Chondrocyte (in vitro differentiated cells): ENCODE measurements around the gene AUTS2. TPM values are rescaled to one million over a fixed set of nuclear protein-coding genes. Genes with fewer than 3 reads are reported as not detected.
A peak's percentile ranks its signal among the peaks of the same experiment; 100 is the strongest.

Experiments
- DNase-seq: peaks from one replicate; pipeline ENCODE4 v3.0.0; 2021; ENCODE audit warnings: mixed read lengths, low spot score
- H3K27ac Mint-ChIP-seq: one replicate; pipeline ENCODE4 v1.8.0; 2021; ENCODE audit warnings: mild to moderate bottlenecking, moderate library complexity, mixed read lengths; ENCODE audit not compliant: unreplicated experiment
- H3K27me3 Mint-ChIP-seq: 2 replicates; pipeline ENCODE4 v1.8.0; 2021; ENCODE audit warnings: low read depth, mixed read lengths
- H3K36me3 Mint-ChIP-seq: 2 replicates; pipeline ENCODE4 v1.8.0; 2021; ENCODE audit warnings: low read depth, mixed read lengths
- H3K4me1 Mint-ChIP-seq: 2 replicates; pipeline ENCODE4 v1.8.0; 2021; ENCODE audit warnings: low read depth, mild to moderate bottlenecking, mixed read lengths
- H3K4me3 Mint-ChIP-seq: one replicate; pipeline ENCODE4 v1.8.0; 2021; ENCODE audit warnings: mild to moderate bottlenecking, moderate library complexity, mixed read lengths; ENCODE audit not compliant: unreplicated experiment
- H3K9me3 Mint-ChIP-seq: 2 replicates; pipeline ENCODE4 v1.8.0; 2021; ENCODE audit warnings: low read depth, mixed read lengths
- CTCF ChIP-seq: fragments of 200-600 bp; sonication (generic); IDR thresholded peaks from 2 replicates; pipeline ENCODE4 v1.5.0; 2021; ENCODE audit warnings: antibody characterized with exemption, mild to moderate bottlenecking, moderate library complexity
- total RNA-seq: library from RNA; stranded (reverse); gene quantifications from 3 replicates; pipeline ENCODE4 v1.2.1, GENCODE V29; 2021

The AUTS2 gene
- total RNA-seq, 1 donor from 2014 or later: 31.5 TPM

GRCh38 chr7:70005891-70006260 is 407.6 kb downstream of the AUTS2 start:
- peaks cover 26% of the 10 kb centered on the region for H3K4me1 Mint-ChIP-seq

DNA sequence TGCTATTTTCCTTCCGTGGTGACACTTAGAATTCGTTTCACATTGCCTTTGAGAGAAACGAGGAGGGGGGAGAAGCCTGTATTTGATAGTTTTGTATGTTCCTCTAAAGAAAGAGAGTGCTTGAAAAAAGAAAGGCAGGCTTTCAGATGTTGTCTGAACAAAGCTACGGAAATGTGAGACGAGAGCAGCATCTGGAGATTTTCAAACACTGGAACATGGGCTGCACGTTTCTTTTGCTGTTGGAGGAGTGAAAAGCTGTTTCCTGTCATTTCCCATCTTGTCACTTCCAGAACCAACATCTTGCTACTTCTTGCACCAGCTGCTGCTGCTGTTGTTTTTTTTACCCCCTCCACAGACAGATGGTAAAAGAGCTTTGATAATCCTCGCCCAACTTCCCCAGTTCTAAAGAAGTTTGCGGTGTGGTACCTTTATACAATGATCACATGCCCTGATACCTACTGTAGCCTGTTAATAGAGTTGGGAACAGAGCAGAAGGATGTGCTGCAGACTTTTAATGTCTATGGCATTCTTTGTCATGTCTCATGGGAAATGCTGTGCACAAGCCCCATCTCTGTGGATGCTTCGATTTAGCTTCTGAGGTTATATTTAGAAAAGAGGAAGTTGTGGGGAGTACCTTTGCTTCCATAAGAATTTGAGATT is 408.1 kb downstream of the AUTS2 start:
- Mint-ChIP-seq H3K9me3 (no peaks in the 10 kb centered on the region), H3K4me1 (peaks cover 21% of the 10 kb centered on the region), H3K27me3 (no peaks in the 10 kb centered on the region), H3K4me3 (peak overlapping the region; percentile 57), H3K27ac (peak overlapping the region; percentile 72), H3K36me3 (no peaks in the 10 kb centered on the region)
- DNase-seq: no peak
- no peak for TF ChIP-seq CTCF

More at GRCh38 chr7:70005891-70006260, 407.6 kb downstream of the AUTS2 start:
- Mint-ChIP-seq H3K27ac (peak overlapping the region; percentile 72), H3K36me3 (no peaks in the 10 kb centered on the region), H3K27me3 (no peaks in the 10 kb centered on the region), H3K9me3 (no peaks in the 10 kb centered on the region), H3K4me3 (peak overlapping the region; percentile 57)
- no peak for TF ChIP-seq CTCF
- no peak for DNase-seq

GRCh38 chr7:70008466-70008865 is 410.2 kb downstream of the AUTS2 start:
- no peak for DNase-seq
- no peak overlapping the region for H3K4me3 Mint-ChIP-seq
- H3K27me3 Mint-ChIP-seq: no peaks in the 10 kb centered on the region
- H3K9me3 Mint-ChIP-seq: no peaks in the 10 kb centered on the region
- no peak overlapping the region for H3K27ac Mint-ChIP-seq
- no peaks in the 10 kb centered on the region for H3K36me3 Mint-ChIP-seq
- H3K4me1 Mint-ChIP-seq: peaks cover 25% of the 10 kb centered on the region
- no peak for TF ChIP-seq CTCF

DNA sequence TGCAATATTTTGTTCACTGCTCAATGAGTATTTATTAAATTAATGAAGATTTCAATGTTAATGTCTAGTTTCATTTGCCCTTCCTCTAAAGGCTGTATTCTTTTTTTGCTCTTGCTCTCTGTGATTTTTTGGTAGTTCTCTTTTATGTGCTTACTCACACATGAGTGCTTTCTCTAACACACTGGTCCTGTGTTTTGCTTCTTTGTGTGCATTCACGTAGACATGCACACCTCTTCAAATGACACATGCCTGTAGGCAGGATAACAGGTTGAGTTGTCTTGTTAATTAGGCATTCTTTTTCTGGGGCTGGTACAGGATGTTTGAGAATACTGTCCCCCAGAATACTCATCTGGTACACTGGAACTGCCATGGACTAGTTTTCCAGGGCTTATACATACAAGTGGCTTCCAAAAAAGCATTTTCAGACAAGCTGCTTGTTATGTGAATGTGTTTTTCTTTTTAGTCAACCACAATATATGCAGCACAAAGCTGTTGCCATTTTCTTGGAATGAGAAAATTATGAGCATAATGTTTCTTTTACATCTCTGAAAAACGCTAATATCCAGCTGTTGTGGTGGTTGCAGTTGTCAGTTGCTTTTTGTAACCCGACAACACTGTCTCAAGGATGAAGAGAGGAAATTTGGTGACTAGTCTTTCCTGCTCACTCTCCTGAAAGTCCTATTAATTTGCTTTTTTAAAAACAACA is 416.4 kb downstream of the AUTS2 start:
- no peak overlapping the region for H3K27ac Mint-ChIP-seq
- DNase-seq: no peak
- no peak overlapping the region for H3K4me3 Mint-ChIP-seq
- H3K36me3 Mint-ChIP-seq: no peaks in the 10 kb centered on the region
- no peaks in the 10 kb centered on the region for H3K9me3 Mint-ChIP-seq
- H3K27me3 Mint-ChIP-seq: no peaks in the 10 kb centered on the region
- peaks cover 48% of the 10 kb centered on the region for H3K4me1 Mint-ChIP-seq
- no peak for TF ChIP-seq CTCF

DNA sequence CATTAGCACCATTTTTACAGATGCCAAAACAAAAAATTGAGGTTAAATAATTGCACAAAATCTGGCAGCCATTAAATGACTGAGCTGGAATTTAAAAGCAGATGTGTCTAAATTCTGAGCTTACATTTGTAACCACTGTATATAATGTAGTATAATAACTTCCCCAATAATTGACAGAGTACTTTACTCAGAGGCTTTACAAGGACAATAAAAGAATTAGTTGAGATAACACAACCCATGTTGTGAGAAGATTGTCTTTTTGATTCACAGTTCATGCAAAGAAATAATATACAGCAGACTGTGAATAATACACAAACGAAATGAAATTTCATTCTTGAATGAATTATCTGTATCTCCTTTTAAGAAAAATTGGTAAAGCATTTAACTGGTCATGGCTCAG is 417.1 kb downstream of the AUTS2 start:
- Mint-ChIP-seq H3K27me3 (no peaks in the 10 kb centered on the region), H3K4me3 (no peak overlapping the region), H3K36me3 (no peaks in the 10 kb centered on the region), H3K4me1 (peaks cover 48% of the 10 kb centered on the region), H3K9me3 (no peaks in the 10 kb centered on the region), H3K27ac (no peak overlapping the region)
- DNase-seq: no peak
- no peak for TF ChIP-seq CTCF
